GM19193 (cell line): ENCODE results near the gene D2HGDH.

Source experiments
- POLR2A ChIP-seq: IDR thresholded peaks from 4 replicates; pipeline ENCODE4 v1.6.1; 2011; ENCODE audit not compliant: insufficient read depth, insufficient read length; ENCODE audit errors: extremely low read depth

The D2HGDH gene

GRCh38 chr2:241720099-241720498 lies 14.3 kb upstream of the D2HGDH start:
- TF ChIP-seq POLR2A: no peak

DNA sequence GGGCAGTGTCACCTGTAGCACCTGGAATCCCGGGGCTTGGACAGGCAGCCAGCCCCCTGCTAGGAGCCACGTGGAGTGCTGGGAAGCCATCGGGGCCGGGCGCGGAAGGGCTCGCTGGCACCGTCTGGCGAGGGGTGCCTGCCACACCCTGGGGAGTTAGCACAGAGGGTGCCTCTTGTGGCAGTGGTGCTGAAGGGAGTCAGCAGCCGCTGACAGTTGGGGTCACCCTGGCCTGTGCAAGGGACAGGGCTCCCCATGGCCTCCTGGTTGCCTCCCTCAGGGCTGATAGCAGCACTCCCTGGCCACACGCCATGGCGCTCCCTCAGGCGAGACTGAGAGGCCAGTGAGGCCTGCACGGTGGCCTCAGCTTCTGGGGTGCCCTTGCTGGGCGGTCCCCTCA lies 13.9 kb upstream of the D2HGDH start:
- no peak for TF ChIP-seq POLR2A

- no peak for TF ChIP-seq POLR2A
Observed at GRCh38 chr2:241721852-241722251, 12.6 kb upstream of the D2HGDH start.

GRCh38 chr2:241722896-241723454 lies 11.5 kb upstream of the D2HGDH start:
- TF ChIP-seq POLR2A: no peak

GRCh38 chr2:241724259-241724974 lies 10.0 kb upstream of the D2HGDH start:
- TF ChIP-seq POLR2A: no peak

DNA sequence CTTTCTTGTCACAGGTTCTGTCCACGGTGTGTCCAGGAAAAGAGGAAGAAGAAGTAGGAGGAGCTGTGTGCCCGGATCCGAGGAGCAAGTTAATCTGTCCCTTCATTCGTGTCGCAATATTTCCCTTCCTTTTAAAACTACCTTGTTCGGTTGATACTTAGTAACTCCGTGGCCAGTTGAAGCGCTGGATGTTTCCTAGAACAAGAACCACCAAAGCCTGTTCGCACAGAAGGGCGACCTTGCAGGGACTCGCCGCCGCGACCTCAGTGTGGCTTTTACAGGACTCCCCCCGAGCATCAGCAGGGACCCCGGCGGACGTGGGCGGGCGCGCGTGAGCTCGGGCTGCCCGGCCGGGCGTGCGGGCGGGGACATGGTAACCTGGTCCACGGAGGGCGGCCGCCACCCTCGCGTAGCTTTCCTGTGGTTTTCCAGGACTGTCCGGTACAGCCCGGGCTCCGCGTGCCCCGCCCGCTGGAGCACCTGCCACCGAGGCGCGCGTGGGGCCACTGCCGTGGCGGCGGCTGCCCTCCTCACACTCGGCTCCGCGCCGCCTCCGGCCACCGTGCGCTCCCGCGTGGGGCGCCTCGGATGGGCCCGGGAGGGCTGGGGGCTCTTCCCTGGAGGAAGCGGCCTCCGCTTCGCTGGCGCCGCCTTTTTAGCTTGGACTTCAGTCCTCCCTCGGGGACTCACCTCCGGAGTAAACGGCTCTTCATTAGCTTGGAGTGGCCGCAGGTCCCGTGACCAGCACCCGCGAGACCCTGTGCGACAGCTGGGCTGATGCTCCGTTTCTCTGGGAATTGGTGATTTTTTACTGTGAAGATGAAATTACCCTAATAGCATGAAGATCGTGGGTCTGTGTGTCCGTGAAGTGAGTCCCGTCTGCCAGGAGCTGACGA lies 9.2 kb upstream of the D2HGDH start:
- no peak for TF ChIP-seq POLR2A

- no peak for TF ChIP-seq POLR2A
Observed at GRCh38 chr2:241726459-241726858, 8.0 kb upstream of the D2HGDH start.

DNA sequence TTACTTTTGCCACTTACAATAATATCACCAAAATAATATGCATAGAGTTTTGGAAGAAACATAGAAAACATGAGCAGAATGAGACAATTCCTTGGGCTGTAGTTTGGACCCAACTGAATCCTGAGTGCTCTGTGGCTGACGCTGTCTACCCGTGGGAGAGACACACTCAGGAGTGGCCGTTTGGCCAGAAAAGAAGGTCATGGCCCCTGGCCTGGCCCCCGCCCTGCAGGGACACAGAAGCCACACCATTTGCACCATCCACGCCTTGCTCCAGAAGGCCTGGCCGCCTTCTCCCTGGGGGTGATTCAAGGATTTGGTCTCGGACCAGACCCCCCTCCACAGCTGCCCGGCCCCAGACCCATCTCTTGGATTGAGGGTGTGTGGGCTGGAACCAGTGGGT lies 6.4 kb upstream of the D2HGDH start:
- TF ChIP-seq POLR2A: no peak

DNA sequence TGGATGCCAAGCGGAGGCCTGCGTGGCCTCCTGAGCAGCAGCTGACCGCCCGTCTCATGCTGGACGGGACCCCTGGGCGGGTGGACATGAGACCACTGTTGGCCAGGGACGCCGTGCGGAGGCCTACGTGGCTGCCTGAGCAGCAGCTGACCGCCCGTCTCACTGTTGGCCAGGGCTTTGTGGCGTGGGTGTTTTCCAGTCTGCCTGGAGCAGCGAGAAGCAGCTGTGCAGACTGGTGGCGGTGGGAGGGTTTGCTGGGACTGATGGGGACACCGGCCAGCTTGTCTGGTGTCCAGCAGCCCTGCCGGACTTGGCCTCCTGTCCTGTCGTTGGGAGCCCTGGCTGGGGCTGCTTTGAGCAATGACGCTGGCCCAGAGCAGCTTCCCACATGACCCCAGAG lies 5.8 kb upstream of the D2HGDH start:
- no peak for TF ChIP-seq POLR2A

- no peak for TF ChIP-seq POLR2A
Observed at GRCh38 chr2:241729868-241730267, 4.6 kb upstream of the D2HGDH start.

- no peak for TF ChIP-seq POLR2A
Observed at GRCh38 chr2:241730671-241731293, 3.6 kb upstream of the D2HGDH start.

- no peak for TF ChIP-seq POLR2A
Observed at GRCh38 chr2:241733391-241734207, 831 bp upstream of the D2HGDH start.

DNA sequence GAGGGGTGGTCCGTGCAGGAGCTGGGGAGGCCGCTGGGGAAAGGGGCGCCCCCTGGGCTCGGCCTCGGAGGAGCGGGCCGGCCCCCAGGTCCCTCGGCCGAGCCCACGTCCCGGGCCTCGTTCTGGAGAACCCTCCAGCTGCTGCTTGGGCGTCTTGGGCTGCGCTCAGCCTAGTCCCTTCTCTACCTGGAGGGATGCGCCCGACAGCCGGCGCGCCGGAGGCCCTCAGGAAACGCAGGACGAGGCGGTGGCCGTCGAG lies 293 bp upstream of the D2HGDH start:
- no peak for TF ChIP-seq POLR2A

- TF ChIP-seq POLR2A: no peak
Observed at GRCh38 chr2:241736111-241736510, 1.7 kb downstream of the D2HGDH start.

- TF ChIP-seq POLR2A: no peak
Observed at GRCh38 chr2:241738040-241738686, 3.7 kb downstream of the D2HGDH start.

DNA sequence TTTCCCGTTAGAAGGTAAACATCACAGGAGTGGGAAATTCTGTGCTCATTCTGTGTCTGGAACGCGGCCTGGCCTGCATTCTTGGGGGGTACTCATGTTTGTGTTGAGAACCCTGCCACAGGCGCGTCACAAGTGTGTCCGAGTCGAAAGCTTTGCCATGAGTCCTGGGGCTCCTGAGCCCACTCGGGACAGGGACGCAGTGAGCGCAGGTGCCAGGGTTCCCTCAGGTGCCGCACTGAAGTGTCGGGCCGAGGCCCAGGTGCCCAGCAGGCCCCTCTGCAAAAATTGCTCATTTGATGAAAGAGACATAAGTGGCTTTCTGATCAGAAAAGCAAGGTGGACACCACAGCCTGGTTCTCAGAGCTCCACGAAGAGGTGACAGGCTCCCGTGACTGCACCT lies 4.7 kb downstream of the D2HGDH start:
- no peak for TF ChIP-seq POLR2A
